ENCODE results near the gene CYP19A1. TPM values are rescaled to one million over a fixed set of nuclear protein-coding genes. Genes with fewer than 3 reads are reported as not detected.

CYP19A1 gene
- total RNA-seq, 1 experiment from 2014 or later: 0.94 TPM

- intact Hi-C loops (cut with micrococcal nuclease; ENCODE audit: unreplicated experiment): no loop called here
- Histone ChIP-seq H3K4me3 (no peak overlapping the region), H3K27ac (no peak overlapping the region), H3K36me3 (ENCODE audit: low read depth) (no peaks in the 10 kb centered on the region), H3K4me1 (replicated peaks; ENCODE audit: insufficient read depth) (no peaks in the 10 kb centered on the region), H3K9me3 (ENCODE audit: insufficient read depth, low read depth) (no peaks in the 10 kb centered on the region), H3K9me2 (ENCODE audit: insufficient read depth) (no peaks in the 10 kb centered on the region), H2AFZ (no peak overlapping the region), H3K79me2 (ENCODE audit: low read depth) (no peaks in the 10 kb centered on the region), H3F3A (ENCODE audit: insufficient read depth, low read depth) (no peaks in the 10 kb centered on the region), H3K4me2 (no peak overlapping the region), H3K27me3 (ENCODE audit: insufficient read depth, low read depth) (no peaks in the 10 kb centered on the region), H4K20me1 (ENCODE audit: insufficient read depth) (no peaks in the 10 kb centered on the region)
- BruUV-seq (replicated peaks): no TSS peak
- POLR2A ChIA-PET (ENCODE audit: unreplicated experiment): no interaction called here
- DNase-seq: no peak
- CTCF ChIA-PET: no interaction called here
- TF ChIP-seq EZH2 (IDR thresholded peaks at IDR 0.05; ENCODE audit: low read depth): no peak
- TF ChIP-seq, protein P1, sequence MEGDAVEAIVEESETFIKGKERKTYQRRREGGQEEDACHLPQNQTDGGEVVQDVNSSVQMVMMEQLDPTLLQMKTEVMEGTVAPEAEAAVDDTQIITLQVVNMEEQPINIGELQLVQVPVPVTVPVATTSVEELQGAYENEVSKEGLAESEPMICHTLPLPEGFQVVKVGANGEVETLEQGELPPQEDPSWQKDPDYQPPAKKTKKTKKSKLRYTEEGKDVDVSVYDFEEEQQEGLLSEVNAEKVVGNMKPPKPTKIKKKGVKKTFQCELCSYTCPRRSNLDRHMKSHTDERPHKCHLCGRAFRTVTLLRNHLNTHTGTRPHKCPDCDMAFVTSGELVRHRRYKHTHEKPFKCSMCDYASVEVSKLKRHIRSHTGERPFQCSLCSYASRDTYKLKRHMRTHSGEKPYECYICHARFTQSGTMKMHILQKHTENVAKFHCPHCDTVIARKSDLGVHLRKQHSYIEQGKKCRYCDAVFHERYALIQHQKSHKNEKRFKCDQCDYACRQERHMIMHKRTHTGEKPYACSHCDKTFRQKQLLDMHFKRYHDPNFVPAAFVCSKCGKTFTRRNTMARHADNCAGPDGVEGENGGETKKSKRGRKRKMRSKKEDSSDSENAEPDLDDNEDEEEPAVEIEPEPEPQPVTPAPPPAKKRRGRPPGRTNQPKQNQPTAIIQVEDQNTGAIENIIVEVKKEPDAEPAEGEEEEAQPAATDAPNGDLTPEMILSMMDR (conservative IDR thresholded peaks at IDR 0.05): no peak
These were observed 21.8 kb downstream of the CYP19A1 start for GRCh38 chr15:51316636-51317035.

- no peak overlapping the region for H3K4me3 ChIP-seq
- intact Hi-C loops (cut with micrococcal nuclease; ENCODE audit: unreplicated experiment): no loop called here
- ChIA-PET CTCF (no interaction called here), POLR2A (ENCODE audit: unreplicated experiment) (no interaction called here)
- H4K20me1 ChIP-seq (ENCODE audit: insufficient read depth): no peaks in the 10 kb centered on the region
- no TSS peak for BruUV-seq (replicated peaks)
- H3K9me2 ChIP-seq (ENCODE audit: insufficient read depth): no peaks in the 10 kb centered on the region
- DNase-seq: no peak
- no peaks in the 10 kb centered on the region for H3K4me1 ChIP-seq (replicated peaks; ENCODE audit: insufficient read depth)
- no peaks in the 10 kb centered on the region for H3F3A ChIP-seq (ENCODE audit: insufficient read depth, low read depth)
- no peak overlapping the region for H2AFZ ChIP-seq
- peaks cover 2% of the 10 kb centered on the region; the same call in 1 of the 2 replicates for H3K27me3 ChIP-seq (ENCODE audit: insufficient read depth, low read depth)
- no peaks in the 10 kb centered on the region for H3K79me2 ChIP-seq (ENCODE audit: low read depth)
- no peak for TF ChIP-seq EZH2 (IDR thresholded peaks at IDR 0.05; ENCODE audit: low read depth)
- TF ChIP-seq, protein P1 (conservative IDR thresholded peaks at IDR 0.05): no peak
- H3K36me3 ChIP-seq (ENCODE audit: low read depth): no peaks in the 10 kb centered on the region
- H3K4me2 ChIP-seq: no peak overlapping the region
- H3K27ac ChIP-seq: no peak overlapping the region
- H3K9me3 ChIP-seq (ENCODE audit: insufficient read depth, low read depth): no peaks in the 10 kb centered on the region
These were observed 22.7 kb downstream of the CYP19A1 start for GRCh38 chr15:51315726-51316125.

- TF ChIP-seq, protein P1 (conservative IDR thresholded peaks at IDR 0.05): no peak
- no peak for TF ChIP-seq EZH2 (IDR thresholded peaks at IDR 0.05; ENCODE audit: low read depth)
- Histone ChIP-seq H3K79me2 (ENCODE audit: low read depth) (no peaks in the 10 kb centered on the region), H4K20me1 (ENCODE audit: insufficient read depth) (no peaks in the 10 kb centered on the region), H3K9me2 (ENCODE audit: insufficient read depth) (no peaks in the 10 kb centered on the region), H3K4me3 (no peak overlapping the region), H2AFZ (no peak overlapping the region), H3K4me2 (no peak overlapping the region), H3K4me1 (replicated peaks; ENCODE audit: insufficient read depth) (no peaks in the 10 kb centered on the region), H3K27ac (no peak overlapping the region), H3K9me3 (ENCODE audit: insufficient read depth, low read depth) (no peaks in the 10 kb centered on the region), H3K36me3 (ENCODE audit: low read depth) (no peaks in the 10 kb centered on the region), H3F3A (ENCODE audit: insufficient read depth, low read depth) (no peaks in the 10 kb centered on the region), H3K27me3 (ENCODE audit: insufficient read depth, low read depth) (peaks cover 6% of the 10 kb centered on the region; the same call in 1 of the 2 replicates)
- no peak for DNase-seq
- ChIA-PET CTCF (no interaction called here), POLR2A (ENCODE audit: unreplicated experiment) (no interaction called here)
- intact Hi-C loops (cut with micrococcal nuclease; ENCODE audit: unreplicated experiment): no loop called here
- no TSS peak for BruUV-seq (replicated peaks)
These were observed 23.7 kb downstream of the CYP19A1 start for GRCh38 chr15:51314391-51315337.

Data from PC-9 (cell line).